Limb (tissue), 2 donors: Measurements from ENCODE around the gene BIRC2.
A peak's percentile ranks its signal among the peaks of the same experiment; 100 is the strongest.
"Not testable (repeated sequence)": the region's sequence is repeated elsewhere in the genome, so short reads cannot be mapped to it uniquely, and the experiment has no call there.

ENCODE experiments used
- DNase-seq, 2 donors: peaks; one replicate each; pipeline ENCODE4 v3.0.0-alpha.2; 2016; ENCODE audit errors: extremely low spot score in 2 of 2

BIRC2 gene

GRCh38 chr11:102322560-102322959 is 24.5 kb upstream of the BIRC2 start:
- DNase-seq, result no peak

- DNase-seq, result no peak
Measured at GRCh38 chr11:102323542-102324251, 23.3 kb upstream of the BIRC2 start.

GRCh38 chr11:102325088-102325487 is 21.9 kb upstream of the BIRC2 start:
- no peak for DNase-seq

- DNase-seq, result no peak
Measured at GRCh38 chr11:102328748-102329147, 18.3 kb upstream of the BIRC2 start.

- no peak for DNase-seq
Measured at GRCh38 chr11:102330231-102330630, 16.8 kb upstream of the BIRC2 start.

GRCh38 chr11:102331341-102331740 is 15.7 kb upstream of the BIRC2 start:
- DNase-seq, result no peak

GRCh38 chr11:102332611-102332994 is 14.4 kb upstream of the BIRC2 start:
- DNase-seq, result no peak

- DNase-seq, result no peak
Measured at GRCh38 chr11:102338479-102339010, 8.5 kb upstream of the BIRC2 start.

GRCh38 chr11:102341311-102341710 is 5.7 kb upstream of the BIRC2 start:
- not testable (repeated sequence) for DNase-seq

GRCh38 chr11:102341844-102342318 is 5.1 kb upstream of the BIRC2 start:
- peak; percentile 67 to 78 for DNase-seq

- no peak for DNase-seq
Measured at GRCh38 chr11:102343809-102344208, 3.2 kb upstream of the BIRC2 start.

GRCh38 chr11:102345904-102346303 is 1.1 kb upstream of the BIRC2 start:
- DNase-seq, result no peak

- DNase-seq, result peak in 1 of 2 donors; percentile 25
Measured at GRCh38 chr11:102346456-102346747, 612 bp upstream of the BIRC2 start.

GRCh38 chr11:102347462-102348370 is 702 bp downstream of the BIRC2 start:
- peak in 1 of 2 donors; percentile 47 for DNase-seq

GRCh38 chr11:102357116-102357515 is 10.1 kb downstream of the BIRC2 start:
- no peak for DNase-seq

- no peak for DNase-seq
Measured at GRCh38 chr11:102359372-102359771, 12.4 kb downstream of the BIRC2 start.

GRCh38 chr11:102360681-102361080 is 13.7 kb downstream of the BIRC2 start:
- no peak for DNase-seq

- DNase-seq, result no peak
Measured at GRCh38 chr11:102361086-102362031, 14.3 kb downstream of the BIRC2 start.

GRCh38 chr11:102364991-102365390 is 18.0 kb downstream of the BIRC2 start:
- DNase-seq, result no peak

- DNase-seq, result no peak
Measured at GRCh38 chr11:102367364-102367763, 20.4 kb downstream of the BIRC2 start.

- DNase-seq, result no peak
Measured at GRCh38 chr11:102368472-102368871, 21.5 kb downstream of the BIRC2 start.
